Stomach (tissue), 9 donors: ENCODE results near the gene RPTOR. TPM values are rescaled to one million over a fixed set of nuclear protein-coding genes. Genes with fewer than 3 reads are reported as not detected.

Source experiments
- DNase-seq, 2 donors: peaks; one replicate each; pipeline versions ENCODE4 v3.0.0 to v3.0.0-alpha.2; 2013 to 2019
- H3K27ac ChIP-seq, 5 donors: fragments of 200-600 bp in 4 of 5; sonication (generic) in 4 of 5; one replicate each; pipeline ENCODE4 v1.5.1; 2013 to 2019; ENCODE audit warnings: mild to moderate bottlenecking in 1 of 5, moderate library complexity in 1 of 5
- H3K27me3 ChIP-seq, 3 donors: fragments of 200-600 bp; sonication (generic); one replicate each; pipeline ENCODE4 v1.5.1; 2017 to 2019; ENCODE audit warnings: mixed run types in 1 of 3
- H3K36me3 ChIP-seq, 4 donors: fragments of 200-600 bp; sonication (generic); 1 replicate in 3 of 4; 2 replicates in 1 of 4; pipeline ENCODE4 v1.5.1; 2016 to 2019
- H3K4me1 ChIP-seq, 4 donors: fragments of 200-600 bp; sonication (generic); one replicate each; pipeline ENCODE4 v1.5.1; 2016 to 2019
- H3K4me3 ChIP-seq, 4 donors: fragments of 200-600 bp; sonication (generic) in 3 of 4; one replicate each; pipeline ENCODE4 v1.5.1; 2016 to 2019; ENCODE audit warnings: mild to moderate bottlenecking in 1 of 4
- H3K9me3 ChIP-seq, 4 donors: fragments of 200-600 bp; sonication (generic); one replicate each; pipeline ENCODE4 v1.5.1; 2016 to 2019
- EP300 ChIP-seq: sonication (generic); formaldehyde crosslinking; IDR thresholded peaks from one replicate; pipeline ENCODE4 v1.6.1; 2017; ENCODE audit warnings: antibody characterized with exemption
- POLR2A ChIP-seq, 4 donors: fragments of 450-650 bp; IDR thresholded peaks; one replicate each; pipeline ENCODE4 v1.6.1; 2016; ENCODE audit warnings: antibody characterized with exemption in 4 of 4, control low read depth in 2 of 4, mild to moderate bottlenecking in 1 of 4, moderate library complexity in 1 of 4
- POLR2AphosphoS5 ChIP-seq, 3 donors: sonication (generic); formaldehyde crosslinking; IDR thresholded peaks; one replicate each; pipeline ENCODE4 v1.6.1; 2016; ENCODE audit warnings: antibody characterized with exemption in 3 of 3
- WGBS, 5 donors: extraction: QIAGEN DNeasy Blood & Tissue Kit in 3 of 5; methylation state at CpG; one replicate each; pipeline versions ENCODE4 v1.1.5 to v1.1.7; 2013 to 2018; 5-methylcytosine and 5-hydroxymethylcytosine counted together
- intact Hi-C: fragments of 100-400 bp; cut with DNase I; formaldehyde crosslinking; loops from one replicate; pipeline ENCODE4 v1.15.1; 2023; ENCODE audit warnings: low total_unique reads
- polyA plus RNA-seq, 3 donors: library from polyadenylated mRNA; stranded (reverse); fragments of 200-250 nt; gene quantifications; one replicate each; pipeline ENCODE4 v1.2.3, GENCODE V29; 2013
- total RNA-seq, 5 donors: library from RNA; depleted of rRNA; stranded (reverse); fragments of >200 nt; gene quantifications; one replicate each; pipeline versions ENCODE4 v1.1.0 to v1.2.3, GENCODE V29; 2014 to 2016
- TF ChIP-seq, protein P1 (sequence below), 7 experiments: fragments of 450-650 bp in 4 of 7; fragments of 200-600 bp in 3 of 7; sonication (generic) in 3 of 7; IDR thresholded peaks; one replicate each; pipeline ENCODE4 v1.5.1; 2016 to 2019; ENCODE audit warnings: antibody characterized with exemption in 7 of 7, control low read depth in 2 of 7, mild to moderate bottlenecking in 1 of 7
- donor health status: healthy with polysubstance abuse.
- donor health status: Bipolar disorder and iron deficiency.
- donor health status: healthy.

The RPTOR gene
- total and polyA plus RNA-seq, 8 donors, result 3.8 to 103 (median 19.3) TPM

DNA sequence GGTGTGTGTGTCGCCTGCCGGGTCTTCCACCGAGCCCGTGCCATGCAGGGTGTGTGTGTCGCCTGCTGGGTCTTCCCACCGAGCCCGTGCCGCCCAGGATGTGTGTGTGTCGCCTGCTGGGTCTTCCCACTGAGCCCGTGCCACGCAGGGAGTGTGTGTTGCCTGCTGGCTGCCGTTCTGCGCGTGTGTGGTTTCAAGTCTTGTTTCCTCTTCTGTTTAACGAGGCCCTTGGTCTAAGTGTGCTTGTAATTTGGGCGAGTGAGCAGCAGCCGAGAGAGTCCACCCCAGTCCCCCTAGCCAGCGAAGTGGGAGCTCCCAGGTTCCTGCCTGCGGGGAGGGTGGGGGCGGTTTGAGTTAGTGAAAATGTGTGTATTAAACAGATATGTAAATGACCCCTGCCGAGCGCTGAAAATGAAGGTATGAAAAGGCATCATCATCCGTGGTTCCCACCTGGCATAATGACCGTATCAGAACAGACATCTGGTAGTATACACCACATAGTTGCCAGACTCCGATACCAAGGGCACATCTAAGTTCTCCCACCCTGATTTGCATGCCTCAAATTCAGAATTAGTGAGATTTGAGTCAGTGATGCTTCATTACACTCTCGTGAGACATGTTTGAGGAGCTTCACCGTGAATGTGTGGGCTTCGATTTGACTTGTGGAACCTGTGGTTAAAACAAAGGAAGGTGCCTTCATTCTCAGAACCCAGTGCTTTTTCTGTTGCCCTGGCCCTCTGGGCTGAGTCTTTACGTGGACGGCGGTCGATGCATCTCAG, 332.5 kb downstream of the RPTOR start:
- no peak overlapping the region for H3K27ac ChIP-seq
- H3K27me3 ChIP-seq, result no peaks in the 10 kb centered on the region
- no peak for DNase-seq
- TF ChIP-seq POLR2AphosphoS5 (IDR thresholded peaks at IDR 0.05) (no peak), POLR2A (IDR thresholded peaks at IDR 0.05) (no peak), EP300 (no peak)
- TF ChIP-seq, protein P1, sequence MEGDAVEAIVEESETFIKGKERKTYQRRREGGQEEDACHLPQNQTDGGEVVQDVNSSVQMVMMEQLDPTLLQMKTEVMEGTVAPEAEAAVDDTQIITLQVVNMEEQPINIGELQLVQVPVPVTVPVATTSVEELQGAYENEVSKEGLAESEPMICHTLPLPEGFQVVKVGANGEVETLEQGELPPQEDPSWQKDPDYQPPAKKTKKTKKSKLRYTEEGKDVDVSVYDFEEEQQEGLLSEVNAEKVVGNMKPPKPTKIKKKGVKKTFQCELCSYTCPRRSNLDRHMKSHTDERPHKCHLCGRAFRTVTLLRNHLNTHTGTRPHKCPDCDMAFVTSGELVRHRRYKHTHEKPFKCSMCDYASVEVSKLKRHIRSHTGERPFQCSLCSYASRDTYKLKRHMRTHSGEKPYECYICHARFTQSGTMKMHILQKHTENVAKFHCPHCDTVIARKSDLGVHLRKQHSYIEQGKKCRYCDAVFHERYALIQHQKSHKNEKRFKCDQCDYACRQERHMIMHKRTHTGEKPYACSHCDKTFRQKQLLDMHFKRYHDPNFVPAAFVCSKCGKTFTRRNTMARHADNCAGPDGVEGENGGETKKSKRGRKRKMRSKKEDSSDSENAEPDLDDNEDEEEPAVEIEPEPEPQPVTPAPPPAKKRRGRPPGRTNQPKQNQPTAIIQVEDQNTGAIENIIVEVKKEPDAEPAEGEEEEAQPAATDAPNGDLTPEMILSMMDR (IDR thresholded peaks at IDR 0.05), result no peak
- no peaks in the 10 kb centered on the region for H3K9me3 ChIP-seq
- peaks cover 4 to 68% (median 33%) of the 10 kb centered on the region in 4 donors for H3K36me3 ChIP-seq
- intact Hi-C loops, result no loop called here
- no peak overlapping the region for H3K4me3 ChIP-seq
- 80 to 86% (median 83%) methylated on average over 21 to 32 of the region's 32 CpGs for WGBS, 5 donors
- peaks cover 0 to 10% (median 3%) of the 10 kb centered on the region in 4 donors for H3K4me1 ChIP-seq

DNA sequence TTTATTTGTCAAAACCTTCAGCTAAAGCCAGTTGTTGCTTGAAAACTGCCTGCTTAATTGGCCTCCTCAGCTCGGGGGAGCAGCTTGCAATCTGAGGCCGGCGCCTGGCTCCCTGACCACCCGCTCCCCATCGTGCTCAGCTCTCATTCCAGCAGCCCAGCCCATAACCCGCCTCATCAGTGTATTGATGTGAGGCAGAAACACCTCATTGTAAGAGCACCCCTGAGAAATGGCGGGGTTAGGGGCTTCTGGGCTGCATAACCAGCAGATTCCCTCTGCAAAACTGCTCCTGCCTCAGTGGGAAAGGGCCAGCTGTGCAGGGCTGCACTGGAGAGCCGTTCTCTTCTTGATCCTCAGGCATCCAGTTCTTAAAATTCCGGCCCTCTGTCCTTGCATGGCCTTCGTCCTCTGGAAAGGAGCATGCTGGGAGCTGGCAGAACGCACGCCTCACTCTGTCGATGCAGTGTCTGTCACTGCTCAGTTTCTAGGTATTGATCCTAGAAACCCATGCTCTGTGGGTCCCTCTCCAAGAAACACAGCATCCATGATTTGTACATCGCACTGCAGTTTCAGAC, 333.2 kb downstream of the RPTOR start:
- WGBS, 5 donors, result 82 to 89% (median 85%) methylated on average over 11 to 14 of the region's 14 CpGs
- DNase-seq, result no peak

DNA sequence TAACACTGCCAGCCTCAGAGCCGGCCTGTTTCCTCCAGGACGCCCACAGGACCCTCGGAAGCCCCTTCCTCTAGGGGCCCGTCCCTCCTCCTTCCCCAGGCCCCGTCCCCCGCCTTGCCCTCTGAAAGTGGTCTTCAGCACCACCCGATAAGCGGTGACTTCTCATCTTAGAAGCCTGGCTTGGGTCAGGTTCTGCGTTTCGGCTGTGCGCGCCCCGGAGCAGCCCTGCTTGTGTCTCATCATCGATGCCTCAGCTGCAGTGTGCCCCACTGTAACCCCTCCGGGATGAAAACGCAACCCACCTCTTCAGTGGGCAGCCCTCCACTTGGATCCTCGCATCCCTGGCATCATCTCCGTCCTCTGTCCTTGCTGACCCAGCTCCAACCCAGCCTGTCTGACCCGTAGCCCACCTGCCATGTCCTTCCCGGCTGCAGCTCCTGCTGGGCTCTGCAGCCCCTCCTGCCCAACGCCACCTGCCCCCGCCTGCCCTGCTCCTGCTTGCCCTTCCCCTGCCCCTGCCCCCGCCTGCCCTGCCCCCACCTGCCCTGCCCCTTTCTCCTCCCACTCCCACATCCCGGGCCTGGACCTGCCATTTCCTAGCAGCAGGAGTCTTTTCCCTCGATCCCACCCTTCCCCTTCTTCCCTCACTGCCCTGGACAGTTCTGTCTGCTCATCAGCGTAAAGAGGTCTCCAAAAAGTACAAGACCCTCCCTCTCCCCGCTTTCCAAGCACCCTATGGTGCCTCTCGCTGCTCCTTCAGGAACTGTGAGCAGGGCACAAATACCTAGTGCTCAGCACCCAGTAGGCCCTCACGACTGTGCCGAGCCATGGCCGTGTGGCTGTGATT, 334.5 kb downstream of the RPTOR start:
- DNase-seq, result no peak
- 91 to 94% (median 92%) methylated on average over 28 to 31 of the region's 31 CpGs for WGBS, 5 donors

More for the DNA sequence above, 333.2 kb downstream of the RPTOR start:
- TF ChIP-seq, protein P1 (IDR thresholded peaks at IDR 0.05), result no peak
- TF ChIP-seq EP300 (no peak), POLR2AphosphoS5 (IDR thresholded peaks at IDR 0.05) (no peak), POLR2A (IDR thresholded peaks at IDR 0.05) (no peak)
- Histone ChIP-seq H3K27me3 (no peaks in the 10 kb centered on the region), H3K36me3 (peaks cover 10 to 75% (median 37%) of the 10 kb centered on the region in 4 donors), H3K4me1 (peaks cover 0 to 6% (median 2%) of the 10 kb centered on the region in 4 donors), H3K4me3 (no peak overlapping the region), H3K27ac (no peak overlapping the region), H3K9me3 (no peaks in the 10 kb centered on the region)
- intact Hi-C loops, result no loop called here

More for the DNA sequence above, 334.5 kb downstream of the RPTOR start:
- Histone ChIP-seq H3K9me3 (no peaks in the 10 kb centered on the region), H3K36me3 (peaks cover 23 to 76% (median 50%) of the 10 kb centered on the region in 4 donors), H3K27ac (no peak overlapping the region), H3K4me1 (peaks cover 0 to 6% (median 0%) of the 10 kb centered on the region in 4 donors), H3K4me3 (no peak overlapping the region), H3K27me3 (no peaks in the 10 kb centered on the region)
- intact Hi-C loops, result no loop called here
- no peak for TF ChIP-seq POLR2A (IDR thresholded peaks at IDR 0.05)
- no peak for TF ChIP-seq EP300
- TF ChIP-seq, protein P1 (IDR thresholded peaks at IDR 0.05), result no peak
- TF ChIP-seq POLR2AphosphoS5 (IDR thresholded peaks at IDR 0.05), result no peak
